GM21367 (cell line): Measurements from ENCODE around the gene LRRC41.

Source experiments
- ATAC-seq: cut with Tn5 transposase; IDR thresholded peaks from one replicate; pipeline ENCODE4 v1.9.1; 2021; ENCODE audit not compliant: unreplicated experiment

The LRRC41 gene

GRCh38 chr1:46288485-46289133, 14.8 kb downstream of the LRRC41 start:
- ATAC-seq, result no peak

DNA sequence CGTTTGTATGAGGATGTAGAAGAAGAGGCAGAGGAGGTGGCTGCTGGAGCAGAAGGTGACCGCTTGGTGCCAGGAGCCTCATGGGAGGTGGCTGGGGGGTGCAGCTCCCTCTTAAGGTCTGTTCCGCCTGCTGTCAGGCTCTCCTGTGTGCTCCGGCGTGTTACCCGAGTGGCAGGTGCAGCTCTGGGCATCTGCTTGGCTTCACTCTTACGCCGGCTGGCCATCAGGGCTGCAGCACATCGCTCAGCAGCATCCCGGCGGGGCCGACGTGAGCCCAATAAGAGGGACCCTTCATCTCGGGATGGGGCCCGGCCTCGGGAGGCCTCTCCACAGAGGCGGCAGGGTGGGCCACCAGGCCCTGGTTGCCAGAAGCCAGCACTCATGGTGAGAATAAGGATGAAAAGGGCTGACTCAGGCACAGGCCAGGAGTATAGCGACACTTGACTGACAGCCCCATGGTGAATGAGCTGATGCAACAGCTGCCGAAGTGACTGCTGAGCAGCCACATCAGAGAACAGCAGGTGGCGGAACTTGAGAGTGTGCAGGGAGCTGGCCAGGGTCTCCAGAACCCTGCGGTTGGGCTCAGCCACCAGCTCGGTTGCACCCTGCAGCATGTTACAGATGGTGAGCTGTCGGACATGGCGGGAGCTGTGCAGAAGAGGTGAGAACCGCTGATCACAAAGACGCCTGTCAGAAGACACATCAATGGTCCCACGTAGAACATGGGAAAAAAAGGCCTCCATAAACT, 17.5 kb downstream of the LRRC41 start:
- ATAC-seq, result no peak

GRCh38 chr1:46284597-46285564, 18.5 kb downstream of the LRRC41 start:
- no peak for ATAC-seq

GRCh38 chr1:46284058-46284457, 19.4 kb downstream of the LRRC41 start:
- ATAC-seq, result no peak

DNA sequence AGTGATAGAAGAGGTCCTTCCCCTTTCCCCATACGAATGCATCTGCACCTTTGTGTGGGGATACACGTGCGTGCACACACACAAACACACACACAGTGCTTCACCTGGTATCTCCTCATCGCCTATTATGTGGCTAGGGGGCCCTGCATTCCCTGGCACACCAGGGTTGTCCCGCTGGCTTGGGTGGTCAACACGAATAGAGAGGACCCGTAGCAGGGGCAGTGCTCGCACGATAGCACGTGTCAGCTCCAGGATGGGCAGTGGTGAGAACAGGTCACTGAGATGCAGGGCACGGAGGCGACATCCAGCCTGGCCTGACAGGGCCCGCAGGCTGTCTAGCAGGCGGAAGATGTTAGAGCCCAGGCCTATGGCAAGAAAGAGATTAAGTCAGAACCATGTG, 22.4 kb downstream of the LRRC41 start:
- ATAC-seq, result no peak

GRCh38 chr1:46280092-46280491, 23.3 kb downstream of the LRRC41 start:
- no peak for ATAC-seq

DNA sequence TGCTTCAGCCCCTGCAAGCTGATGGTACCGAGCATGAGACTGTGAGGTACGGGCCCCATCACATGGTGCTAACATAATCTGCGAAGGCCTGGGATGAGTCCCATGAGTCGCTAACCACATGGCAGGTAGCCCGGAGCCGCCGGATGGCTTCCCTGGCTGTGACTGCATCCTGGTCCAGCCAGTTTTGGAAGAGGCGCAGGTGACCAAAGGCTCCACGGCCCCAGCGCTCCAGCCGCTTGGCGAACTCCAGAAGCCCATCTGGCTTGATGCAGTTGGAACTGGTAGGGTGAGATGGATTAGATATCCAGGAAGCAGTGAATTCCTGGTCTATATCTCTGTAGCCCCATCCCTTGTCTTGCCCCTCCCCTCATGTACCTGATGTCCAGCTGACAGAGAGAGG, 24.6 kb downstream of the LRRC41 start:
- no peak for ATAC-seq

DNA sequence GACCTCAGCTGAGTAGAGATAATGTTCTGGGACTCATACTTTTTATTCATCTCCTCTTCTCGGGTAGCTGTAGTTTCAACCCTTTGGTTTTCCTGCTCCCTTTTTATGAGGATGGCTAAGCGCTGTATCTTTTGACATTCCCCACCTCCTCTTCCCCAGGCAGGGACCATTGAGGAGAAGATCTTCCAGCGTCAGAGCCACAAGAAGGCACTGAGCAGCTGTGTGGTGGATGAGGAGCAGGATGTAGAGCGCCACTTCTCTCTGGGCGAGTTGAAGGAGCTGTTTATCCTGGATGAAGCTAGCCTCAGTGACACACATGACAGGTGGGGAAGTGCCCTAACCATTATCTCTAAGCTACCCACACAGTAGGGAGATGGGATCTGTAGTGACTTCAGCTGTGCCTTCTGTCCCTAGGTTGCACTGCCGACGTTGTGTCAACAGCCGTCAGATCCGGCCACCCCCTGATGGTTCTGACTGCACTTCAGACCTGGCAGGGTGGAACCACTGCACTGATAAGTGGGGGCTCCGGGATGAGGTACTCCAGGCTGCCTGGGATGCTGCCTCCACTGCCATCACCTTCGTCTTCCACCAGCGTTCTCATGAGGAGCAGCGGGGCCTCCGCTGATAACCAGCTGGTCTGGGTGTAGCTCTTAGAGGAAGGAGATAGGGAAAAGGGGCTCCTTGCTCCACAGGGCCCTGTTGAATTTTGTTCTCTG, 25.6 kb downstream of the LRRC41 start:
- ATAC-seq, result no peak

- no peak for ATAC-seq
Observed at GRCh38 chr1:46275030-46275337, 28.4 kb downstream of the LRRC41 start.

- ATAC-seq, result no peak
Observed at GRCh38 chr1:46274225-46275029, 29.0 kb downstream of the LRRC41 start.

DNA sequence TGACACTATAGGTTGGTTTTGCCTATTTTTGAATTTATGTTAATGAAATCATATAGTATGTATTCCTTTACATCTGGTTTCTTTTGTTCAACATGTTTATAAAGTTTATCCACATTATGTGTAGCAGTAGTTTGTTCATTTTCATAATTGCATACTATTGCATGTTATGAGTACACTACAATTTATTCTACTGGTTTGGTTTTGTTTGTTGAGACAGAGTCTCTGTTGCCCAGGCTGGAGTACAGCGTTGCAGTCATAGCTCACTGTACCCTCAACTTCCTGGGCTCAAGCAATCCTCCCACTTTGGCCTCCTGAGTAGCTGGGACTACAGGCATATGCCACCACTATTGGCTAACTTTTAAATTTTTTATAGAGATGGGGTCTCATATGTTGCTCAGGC, 34.8 kb downstream of the LRRC41 start:
- ATAC-seq, result no peak

DNA sequence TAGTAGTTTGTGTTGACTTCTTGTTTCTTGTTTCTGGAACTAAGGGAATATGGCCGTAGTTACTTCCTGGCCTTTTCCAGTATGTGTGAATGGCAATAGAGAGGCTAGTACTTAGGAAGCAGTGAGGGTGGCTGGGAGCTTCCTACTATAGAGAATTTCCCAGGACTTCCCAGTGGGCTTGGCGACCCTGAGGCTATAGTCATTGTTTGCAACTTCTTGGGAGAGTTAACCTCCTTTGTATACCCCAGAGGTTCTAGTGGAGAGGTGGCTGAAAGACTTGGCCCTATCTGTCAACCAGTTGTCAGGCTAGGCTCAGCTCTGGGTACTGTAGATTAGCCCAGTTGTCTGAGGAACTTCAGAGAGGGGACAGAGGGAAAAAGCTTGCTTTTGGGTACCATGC, 40.3 kb downstream of the LRRC41 start:
- ATAC-seq, result no peak

- no peak for ATAC-seq
Observed at GRCh38 chr1:46262508-46262907, 40.9 kb downstream of the LRRC41 start.

DNA sequence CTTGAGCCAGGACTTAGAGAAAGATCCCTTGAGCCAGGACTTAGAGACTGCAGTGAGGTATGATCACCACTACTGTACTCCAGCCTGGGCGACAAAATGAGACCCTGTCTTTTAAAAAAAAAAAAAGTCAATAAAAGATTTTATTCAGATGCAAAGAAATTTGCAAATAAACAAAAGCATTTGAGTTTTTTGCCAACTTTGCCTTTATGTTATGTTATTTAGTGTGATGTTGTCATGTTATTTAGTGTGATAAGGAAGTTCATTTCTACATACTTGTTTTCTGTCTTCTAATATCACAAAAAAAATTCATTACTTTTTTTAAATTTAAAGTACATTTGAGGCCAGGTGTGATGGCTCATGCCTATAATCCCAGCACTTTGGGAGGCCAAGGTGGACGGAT, 46.9 kb downstream of the LRRC41 start:
- no peak for ATAC-seq

DNA sequence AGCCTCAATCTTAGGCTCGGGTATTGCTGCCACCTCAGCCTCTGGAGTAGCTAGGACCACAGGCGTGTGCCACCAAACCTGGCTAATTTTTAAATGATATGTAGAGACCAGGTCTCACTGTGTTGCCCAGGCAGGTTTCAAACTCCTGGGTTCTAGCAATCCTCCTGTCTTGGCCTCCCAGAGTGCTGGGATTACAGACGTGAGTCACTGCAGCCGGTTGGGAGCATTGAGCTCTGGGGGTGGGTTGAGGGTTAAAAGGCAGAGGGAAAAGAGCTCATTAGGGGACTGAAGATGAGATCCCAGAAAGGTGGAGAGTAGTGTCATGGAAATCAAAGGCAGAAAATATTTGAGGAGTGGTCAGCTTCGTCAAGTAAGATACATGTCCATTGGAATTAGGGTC, 48.7 kb downstream of the LRRC41 start:
- no peak for ATAC-seq

DNA sequence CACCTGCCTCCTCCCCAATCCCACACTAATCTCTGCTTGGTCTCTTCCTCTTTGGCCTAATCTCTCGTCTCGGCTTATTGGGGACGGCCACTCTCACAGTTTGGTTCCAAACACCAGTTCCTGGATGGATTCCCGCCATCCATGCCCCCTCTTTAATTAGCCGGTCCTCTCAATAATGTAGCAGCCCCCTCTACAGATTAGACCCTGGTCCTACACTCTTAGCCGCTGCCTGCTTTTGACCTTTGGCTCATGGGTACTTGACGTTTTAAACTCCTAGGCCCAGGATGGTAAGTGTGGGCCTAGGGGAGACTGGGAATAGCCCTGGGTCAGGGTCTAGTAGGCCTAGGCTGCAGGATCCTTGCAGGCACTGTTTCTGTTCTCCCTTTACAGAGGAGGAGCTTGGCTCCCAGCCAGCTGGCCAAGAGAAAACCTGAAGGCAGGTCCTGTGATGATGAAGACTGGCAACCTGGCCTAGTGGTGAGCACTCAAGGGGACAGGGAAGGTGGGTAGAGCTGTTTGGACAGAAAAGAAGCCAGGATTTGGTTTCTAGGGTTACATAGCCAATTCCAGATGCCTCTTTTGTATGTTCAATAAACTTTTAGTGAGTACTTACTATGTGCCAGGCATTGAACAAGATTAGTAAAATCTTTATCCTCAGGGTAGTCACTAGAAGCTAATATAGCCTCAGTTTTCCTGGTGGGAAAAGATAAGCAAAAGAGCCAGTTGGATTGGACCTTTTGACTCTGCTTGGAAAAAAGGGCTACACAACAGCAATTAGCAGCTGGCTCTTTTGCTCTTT, 55.1 kb downstream of the LRRC41 start:
- ATAC-seq, result no peak

DNA sequence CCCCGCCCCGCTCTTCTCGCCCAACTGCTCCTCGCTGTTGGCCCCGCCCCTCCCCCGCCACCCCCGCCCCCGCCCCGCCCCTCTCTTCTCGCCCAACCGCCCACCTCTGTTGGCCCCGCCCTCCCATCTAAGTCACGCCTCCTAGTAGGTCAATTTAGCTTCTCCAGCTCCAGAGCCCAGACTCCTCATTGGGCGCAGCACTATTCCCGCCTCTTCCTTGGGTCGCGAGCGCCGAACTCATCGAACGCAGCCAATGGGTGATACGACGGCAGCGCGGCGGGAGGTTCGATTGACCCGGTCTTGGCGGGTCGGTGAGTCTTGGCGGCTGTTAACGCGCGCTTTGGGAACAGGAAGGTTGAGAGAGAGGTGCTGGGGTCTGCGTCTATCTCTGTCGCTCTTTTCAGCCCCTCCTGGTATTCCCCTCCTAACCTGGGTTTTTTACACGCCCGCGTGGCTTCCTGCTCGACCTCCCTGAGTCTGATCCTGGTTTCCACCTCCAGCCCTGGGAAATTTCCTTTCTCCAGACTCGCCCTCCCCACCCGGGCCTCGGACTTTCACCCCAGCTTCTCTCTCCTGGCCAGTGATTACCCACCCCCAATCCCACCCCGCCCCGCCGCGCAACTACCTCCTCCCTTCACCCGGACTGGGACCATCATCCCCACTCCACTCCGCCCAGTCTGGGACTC, 55.8 kb downstream of the LRRC41 start, which contains the start of gene RAD54L:
Gene RAD54L, plus strand, starts transcription at position 328 of the 686 bp plus-strand sequence. CDS start 643 bp downstream, outside the sequence.
- peak; percentile 88 for ATAC-seq

DNA sequence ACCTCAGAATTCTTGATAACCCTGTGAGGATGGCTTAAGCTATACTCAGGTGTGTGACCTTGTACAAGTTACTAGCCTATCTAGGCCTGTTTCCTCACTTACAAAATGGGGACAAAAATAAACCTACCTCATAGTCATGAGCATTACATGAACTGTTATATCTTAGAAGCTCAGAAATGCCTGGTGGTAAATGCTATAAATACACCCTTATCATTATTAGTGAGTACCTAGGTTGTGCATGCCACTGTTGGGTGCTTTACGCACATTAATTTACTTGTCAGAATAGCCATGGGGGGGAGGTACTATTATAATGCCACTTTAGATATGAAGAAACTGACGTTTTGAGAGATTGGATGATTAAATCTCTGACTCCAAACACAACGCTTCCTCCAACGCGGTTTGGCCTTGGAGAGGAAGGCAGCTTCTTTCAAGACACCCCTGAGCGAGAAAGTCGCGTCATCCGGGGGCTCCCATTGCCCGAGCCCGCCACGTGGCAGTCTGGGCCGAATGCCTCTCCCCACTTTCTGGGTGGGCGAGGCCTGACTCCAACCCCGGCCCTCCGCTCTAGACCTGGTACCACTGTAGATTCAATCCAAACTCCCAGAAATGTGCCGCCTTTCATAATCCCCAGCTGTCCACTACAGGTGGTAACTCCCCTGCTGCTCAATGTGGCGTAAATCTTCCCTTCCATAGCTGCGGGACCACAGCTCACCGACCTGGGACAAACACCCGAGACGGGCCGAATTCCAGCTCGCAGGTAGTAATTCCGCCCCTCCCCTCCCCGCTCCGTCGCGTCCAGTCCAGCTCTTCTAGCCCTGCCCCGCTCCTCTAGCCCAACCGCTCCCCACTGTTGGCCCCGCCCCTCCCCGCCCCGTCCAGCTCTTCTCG, 56.6 kb downstream of the LRRC41 start:
- ATAC-seq, result peak; percentile 45
